OCI-LY3 (cell line): ENCODE measurements around the gene HNRNPLL.

Experiments
- H2AFZ ChIP-seq: fragments of 200-600, 300-600 bp; shearing (Covaris generic); 2 replicates; pipeline ENCODE4 v1.6.0; 2014; ENCODE audit warnings: antibody characterized with exemption, low read depth, low read length
- H3K27ac ChIP-seq: fragments of 200-600, 300-600 bp; sonication (generic); 2 replicates; pipeline ENCODE4 v1.5.1; 2014; ENCODE audit warnings: mild to moderate bottlenecking, low read length, moderate library complexity, mixed read lengths
- H3K27me3 ChIP-seq: fragments of 200-600, 300-600 bp; sonication (generic); 2 replicates; pipeline ENCODE4 v1.6.1; 2014; ENCODE audit warnings: low read depth, low read length, mixed read lengths
- H3K36me3 ChIP-seq: fragments of 200-600, 300-600 bp; sonication (generic); replicated peaks from 2 replicates; pipeline ENCODE3; 2014; ENCODE audit warnings: low read depth, low read length, mixed read lengths
- H3K4me1 ChIP-seq: fragments of 300-600, 200-600 bp; sonication (generic); 2 replicates; pipeline ENCODE4 v1.6.1; 2014; ENCODE audit warnings: low read length, mixed read lengths
- H3K4me2 ChIP-seq: fragments of 200-600, 300-600 bp; sonication (generic); 2 replicates; pipeline ENCODE4 v1.6.1; 2014; ENCODE audit warnings: low read length, mixed read lengths
- H3K4me3 ChIP-seq: fragments of 300-600, 200-600 bp; sonication (generic); 2 replicates; pipeline ENCODE4 v1.5.1; 2014; ENCODE audit warnings: antibody characterized with exemption, mild to moderate bottlenecking, low read length, moderate library complexity
- H3K79me2 ChIP-seq: fragments of 300-600, 200-600 bp; shearing (Covaris generic); 2 replicates; pipeline ENCODE4 v1.6.1; 2014; ENCODE audit warnings: mild to moderate bottlenecking, low read length, mixed read lengths
- H3K9ac ChIP-seq: fragments of 300-600, 200-600 bp; shearing (Covaris generic); 2 replicates; pipeline ENCODE4 v1.6.0; 2014; ENCODE audit warnings: mild to moderate bottlenecking, low read length, moderate library complexity
- H3K9me3 ChIP-seq: fragments of 200-600, 300-600 bp; shearing (Covaris generic); 2 replicates; pipeline ENCODE4 v1.6.1; 2014; ENCODE audit warnings: low read length, mixed read lengths; ENCODE audit not compliant: insufficient read depth
- H4K20me1 ChIP-seq: fragments of 200-600, 300-600 bp; sonication (generic); 2 replicates; pipeline ENCODE4 v1.6.1; 2016; ENCODE audit warnings: low read length, mixed read lengths; ENCODE audit not compliant: insufficient read depth
- CTCF ChIP-seq: fragments of 200-600, 300-600 bp; sonication (generic); IDR thresholded peaks from 2 replicates; pipeline ENCODE4 v1.5.1; 2014; ENCODE audit warnings: antibody characterized with exemption, low read length, low read depth
- EZH2phosphoT487 ChIP-seq: fragments of 200-600 bp; shearing (Covaris generic); IDR thresholded peaks from 2 replicates; pipeline ENCODE4 v1.6.1; 2018; ENCODE audit warnings: antibody characterized with exemption, mixed run types, low read depth

The HNRNPLL gene

GRCh38 chr2:38632980-38633379 lies 30.3 kb upstream of the HNRNPLL start:
- TF ChIP-seq EZH2phosphoT487 (no peak), CTCF (no peak)

GRCh38 chr2:38631976-38632375 lies 29.2 kb upstream of the HNRNPLL start:
- H3K4me2 ChIP-seq, result no peak overlapping the region
- peaks cover 22% of the 10 kb centered on the region for H3K4me1 ChIP-seq
- peaks cover 46% of the 10 kb centered on the region for H3K27me3 ChIP-seq
- no peaks in the 10 kb centered on the region for H3K36me3 ChIP-seq
- no peak overlapping the region for H3K27ac ChIP-seq
- no peak for TF ChIP-seq CTCF
- no peak for TF ChIP-seq EZH2phosphoT487
- H3K9me3 ChIP-seq, result no peaks in the 10 kb centered on the region
- no peak overlapping the region for H3K4me3 ChIP-seq
- no peak overlapping the region for H2AFZ ChIP-seq
- H3K79me2 ChIP-seq, result no peaks in the 10 kb centered on the region
- H4K20me1 ChIP-seq, result no peaks in the 10 kb centered on the region
- H3K9ac ChIP-seq, result no peak overlapping the region

More at GRCh38 chr2:38632980-38633379, 30.3 kb upstream of the HNRNPLL start:
- Histone ChIP-seq H3K4me3 (no peak overlapping the region), H3K4me2 (no peak overlapping the region), H4K20me1 (no peaks in the 10 kb centered on the region), H3K27ac (no peak overlapping the region), H2AFZ (no peak overlapping the region), H3K9ac (no peak overlapping the region), H3K79me2 (no peaks in the 10 kb centered on the region), H3K27me3 (peaks cover 37% of the 10 kb centered on the region), H3K9me3 (no peaks in the 10 kb centered on the region), H3K36me3 (no peaks in the 10 kb centered on the region), H3K4me1 (peaks cover 22% of the 10 kb centered on the region)

DNA sequence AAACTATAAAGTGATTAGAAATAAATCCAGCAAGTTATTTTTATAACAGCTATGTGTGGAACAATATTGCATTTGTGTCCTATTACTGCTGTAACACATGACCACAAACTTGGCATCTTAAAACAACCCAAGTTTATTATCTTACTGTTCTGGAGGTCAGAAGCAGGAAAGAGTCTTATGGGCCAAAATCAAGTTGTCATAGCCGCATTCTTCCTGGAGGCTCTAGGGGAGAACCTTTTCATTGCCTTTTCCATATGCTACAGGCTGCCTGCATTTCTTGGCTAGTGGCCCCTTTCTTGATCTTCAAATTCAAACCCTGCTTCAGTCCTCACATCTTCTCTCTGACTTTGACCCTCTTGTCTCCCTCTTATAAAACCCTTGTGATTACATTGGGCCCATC lies 27.0 kb upstream of the HNRNPLL start:
- Histone ChIP-seq H4K20me1 (no peaks in the 10 kb centered on the region), H2AFZ (no peak overlapping the region), H3K27ac (no peak overlapping the region), H3K9ac (no peak overlapping the region), H3K4me2 (no peak overlapping the region), H3K4me3 (no peak overlapping the region), H3K36me3 (no peaks in the 10 kb centered on the region), H3K9me3 (no peaks in the 10 kb centered on the region), H3K4me1 (peaks cover 20% of the 10 kb centered on the region), H3K27me3 (peaks cover 51% of the 10 kb centered on the region), H3K79me2 (no peaks in the 10 kb centered on the region)
- TF ChIP-seq CTCF, result no peak
- TF ChIP-seq EZH2phosphoT487, result no peak

DNA sequence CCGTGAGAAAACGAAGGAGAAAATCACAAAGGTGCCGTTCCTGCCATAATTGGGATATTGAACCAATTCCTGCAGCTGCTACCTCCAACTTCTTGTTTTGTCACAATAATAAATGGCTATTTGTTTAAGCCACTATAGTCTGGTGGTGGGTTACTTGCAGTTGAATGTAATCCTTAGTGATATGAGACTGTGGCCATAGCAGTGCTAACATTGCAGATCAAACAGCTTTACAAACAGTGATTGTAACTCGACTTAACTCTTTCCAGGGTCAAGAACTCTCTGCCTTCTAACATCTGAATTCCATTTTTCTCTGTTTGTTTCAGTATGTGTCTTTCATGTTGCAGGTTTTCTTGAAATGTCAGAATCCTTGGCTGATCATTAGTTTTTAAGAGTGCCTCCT lies 24.7 kb upstream of the HNRNPLL start:
- no peaks in the 10 kb centered on the region for H3K36me3 ChIP-seq
- H3K79me2 ChIP-seq, result no peaks in the 10 kb centered on the region
- H3K27me3 ChIP-seq, result peaks cover 47% of the 10 kb centered on the region
- H3K9me3 ChIP-seq, result no peaks in the 10 kb centered on the region
- no peak overlapping the region for H3K27ac ChIP-seq
- H3K9ac ChIP-seq, result no peak overlapping the region
- peaks cover 17% of the 10 kb centered on the region for H3K4me1 ChIP-seq
- H3K4me3 ChIP-seq, result no peak overlapping the region
- H3K4me2 ChIP-seq, result no peak overlapping the region
- no peaks in the 10 kb centered on the region for H4K20me1 ChIP-seq
- TF ChIP-seq EZH2phosphoT487, result no peak
- TF ChIP-seq CTCF, result no peak
- no peak overlapping the region for H2AFZ ChIP-seq
